HG02840 (cell line): ENCODE data around the gene METTL23.
A peak's percentile ranks its signal among the peaks of the same experiment; 100 is the strongest.

Experiments
- ATAC-seq: cut with Tn5 transposase; IDR thresholded peaks from one replicate; pipeline ENCODE4 v1.9.1; 2021; ENCODE audit warnings: mild to moderate bottlenecking, moderate library complexity, moderate number of reproducible peaks; ENCODE audit not compliant: unreplicated experiment, low FRiP score

The METTL23 gene, protein sequence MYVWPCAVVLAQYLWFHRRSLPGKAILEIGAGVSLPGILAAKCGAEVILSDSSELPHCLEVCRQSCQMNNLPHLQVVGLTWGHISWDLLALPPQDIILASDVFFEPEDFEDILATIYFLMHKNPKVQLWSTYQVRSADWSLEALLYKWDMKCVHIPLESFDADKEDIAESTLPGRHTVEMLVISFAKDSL

DNA sequence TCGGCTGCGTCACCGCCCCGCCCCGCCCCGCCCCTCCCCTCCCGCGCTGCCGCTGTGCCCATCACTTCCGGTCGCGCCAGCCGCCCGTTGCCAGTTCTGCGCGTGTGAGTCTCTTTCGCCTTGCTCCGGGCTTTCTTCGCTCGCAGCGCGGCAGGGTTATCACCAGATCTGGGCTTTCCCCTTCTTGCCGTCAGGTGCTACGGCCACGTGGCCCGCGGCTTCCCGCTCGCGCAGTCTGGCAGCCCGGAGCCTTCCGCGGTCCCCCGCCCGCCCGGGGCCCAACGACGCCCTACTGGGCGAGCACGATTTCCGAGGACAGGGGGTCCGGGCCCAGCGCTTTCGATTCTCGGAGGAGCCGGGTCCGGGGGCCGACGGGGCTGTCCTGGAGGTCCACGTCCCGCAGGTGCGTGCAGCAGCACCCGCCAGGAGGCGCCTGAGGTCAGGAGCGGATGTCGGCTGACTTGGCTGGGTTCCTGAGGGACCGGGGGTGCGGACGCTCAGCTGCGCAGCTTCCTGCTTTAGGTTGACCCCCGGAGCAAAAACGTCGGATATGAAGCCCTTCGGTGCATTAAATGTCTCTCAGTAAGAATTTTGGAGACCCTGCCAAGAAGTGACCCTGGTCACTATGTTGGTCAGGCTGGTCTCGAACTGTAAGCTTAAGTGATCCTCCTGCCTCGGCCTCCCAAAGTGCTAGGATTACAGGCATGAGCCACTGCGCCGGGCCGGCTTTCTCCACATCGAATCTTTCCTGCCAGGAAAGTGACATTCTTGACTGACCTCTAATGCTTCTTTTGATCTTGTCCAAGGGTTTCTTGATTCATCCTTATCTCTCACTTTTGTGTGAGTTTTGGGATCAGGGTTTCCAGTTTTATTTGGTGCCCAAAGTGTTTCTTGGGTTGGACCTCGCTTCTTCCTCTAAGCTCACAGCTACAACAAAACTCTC is at the start of gene METTL23:
TSS of gene METTL23 (plus strand) at position 64 of the 943 bp plus-strand sequence. CDS start 2,872 bp downstream, outside the sequence.
- ATAC-seq = peak; percentile 42

DNA sequence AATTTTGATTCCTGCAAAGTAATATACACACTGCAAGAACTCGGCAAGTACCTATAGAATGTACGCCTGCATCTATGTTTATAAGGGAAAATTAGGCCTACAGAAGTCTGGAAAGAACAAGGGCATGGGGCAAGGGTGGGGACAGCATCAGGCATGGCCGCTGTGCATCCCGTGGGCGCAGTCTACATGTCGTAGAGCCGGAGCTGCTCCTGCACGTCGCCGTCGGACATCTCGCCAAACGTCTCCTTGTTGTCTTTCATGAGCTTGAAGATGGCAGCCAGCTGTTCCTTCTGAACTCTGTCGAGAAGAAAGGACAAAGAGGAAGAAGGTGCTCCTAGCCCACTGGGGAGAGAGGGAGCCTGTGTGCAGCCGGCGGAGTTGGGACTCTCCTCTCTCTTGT is 49.2 kb upstream of the METTL23 start:
- ATAC-seq = no peak

DNA sequence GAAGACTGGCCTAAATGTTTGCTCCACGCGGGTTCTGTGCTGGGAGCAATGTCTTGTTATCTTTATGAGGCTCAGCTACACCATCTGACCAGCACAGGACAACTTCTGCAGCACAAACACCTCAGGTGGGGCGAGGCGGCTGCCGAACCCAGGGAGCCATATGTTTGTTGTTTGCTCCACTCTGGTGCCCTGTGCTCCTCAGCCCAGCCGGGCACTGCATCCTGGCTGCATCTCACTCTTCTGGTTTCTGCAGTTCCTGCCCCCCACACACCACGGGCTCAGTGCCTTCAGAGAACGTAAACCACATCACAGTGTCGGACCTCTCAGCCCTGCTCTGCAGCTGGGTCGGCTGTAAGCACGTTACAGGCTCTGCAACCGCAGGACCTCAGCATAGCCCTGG is 48.3 kb upstream of the METTL23 start:
- no peak for ATAC-seq

DNA sequence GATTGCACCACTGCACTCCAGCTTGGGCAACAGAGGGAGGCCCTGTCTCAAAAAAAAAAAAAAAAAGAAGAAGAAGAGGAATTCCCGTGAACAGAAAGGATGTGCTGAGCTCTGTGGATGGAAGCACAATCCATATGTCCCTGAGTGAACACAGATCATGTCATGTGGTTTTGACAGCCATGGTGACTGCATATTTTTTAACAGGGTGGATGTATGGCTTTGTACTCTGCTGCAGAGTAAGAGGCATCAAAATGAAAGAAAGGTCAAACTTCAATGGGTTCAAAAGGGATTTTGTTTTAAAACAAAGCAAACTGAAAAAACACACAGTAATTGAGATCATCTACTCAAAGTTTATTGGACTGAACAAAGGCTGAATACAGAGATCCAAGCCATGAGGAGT is 47.4 kb upstream of the METTL23 start:
- no peak for ATAC-seq

DNA sequence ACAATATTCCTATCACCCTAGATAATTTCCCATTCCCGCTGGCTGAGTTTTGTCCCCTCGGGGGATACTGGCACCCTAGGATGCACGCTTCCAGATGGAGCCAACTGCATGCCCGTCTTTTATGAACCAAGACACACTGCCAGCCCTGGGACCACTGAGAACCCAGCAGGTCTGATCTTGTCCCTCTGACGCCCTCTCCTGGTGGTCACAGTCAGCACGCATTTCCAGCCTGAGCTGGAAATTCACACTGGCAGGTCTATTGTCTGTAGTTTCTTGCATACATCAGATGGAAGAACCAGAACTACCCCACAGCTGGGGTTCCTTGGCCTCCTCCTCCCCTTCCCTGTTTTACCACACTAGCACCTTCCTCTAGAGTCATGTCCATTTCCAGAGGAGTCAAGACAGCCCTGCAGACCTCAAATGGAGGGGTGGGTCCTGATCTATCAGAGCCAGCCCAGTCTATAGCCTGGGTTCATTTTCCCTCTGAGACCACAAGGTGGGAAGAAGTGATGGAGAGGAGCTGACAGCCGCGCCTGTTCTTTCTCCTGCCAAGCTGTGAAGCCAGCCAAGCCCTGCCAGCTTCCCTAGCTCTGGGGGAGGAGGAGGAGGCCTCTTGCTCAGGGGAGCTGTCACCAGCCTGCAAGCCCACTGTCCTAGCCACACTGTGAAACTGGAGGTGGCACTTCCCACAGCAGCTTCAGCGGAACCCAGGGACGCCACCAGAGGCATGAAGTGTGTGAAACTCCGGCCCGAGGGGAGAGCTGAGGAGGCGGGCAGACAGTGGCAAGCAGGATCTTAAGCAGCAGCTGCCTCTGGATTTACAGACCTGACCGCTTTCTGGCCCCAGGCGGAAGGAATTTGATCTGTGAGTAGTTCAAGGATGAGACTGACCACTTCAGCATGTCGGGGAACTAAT is 45.2 kb upstream of the METTL23 start:
- no peak for ATAC-seq

DNA sequence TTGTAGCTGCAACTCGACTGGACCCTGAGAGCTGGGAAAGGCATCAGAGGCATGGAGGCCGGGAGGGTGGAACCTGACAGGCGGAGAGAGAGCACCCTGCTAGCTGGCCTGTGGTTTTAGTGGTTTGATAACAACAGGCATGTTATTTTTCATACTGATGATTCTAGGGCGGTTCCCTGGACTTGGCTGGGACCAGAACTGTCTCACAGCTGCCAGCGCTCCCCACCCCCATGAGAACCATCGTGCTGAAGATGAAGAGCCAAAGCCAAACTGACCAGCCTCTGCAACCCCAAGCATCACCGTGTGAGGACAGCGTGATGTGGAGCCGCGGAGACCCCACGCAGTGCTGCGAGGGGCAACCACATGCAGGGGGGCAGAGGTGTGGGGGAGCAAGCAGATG is 44.3 kb upstream of the METTL23 start:
- ATAC-seq = no peak

DNA sequence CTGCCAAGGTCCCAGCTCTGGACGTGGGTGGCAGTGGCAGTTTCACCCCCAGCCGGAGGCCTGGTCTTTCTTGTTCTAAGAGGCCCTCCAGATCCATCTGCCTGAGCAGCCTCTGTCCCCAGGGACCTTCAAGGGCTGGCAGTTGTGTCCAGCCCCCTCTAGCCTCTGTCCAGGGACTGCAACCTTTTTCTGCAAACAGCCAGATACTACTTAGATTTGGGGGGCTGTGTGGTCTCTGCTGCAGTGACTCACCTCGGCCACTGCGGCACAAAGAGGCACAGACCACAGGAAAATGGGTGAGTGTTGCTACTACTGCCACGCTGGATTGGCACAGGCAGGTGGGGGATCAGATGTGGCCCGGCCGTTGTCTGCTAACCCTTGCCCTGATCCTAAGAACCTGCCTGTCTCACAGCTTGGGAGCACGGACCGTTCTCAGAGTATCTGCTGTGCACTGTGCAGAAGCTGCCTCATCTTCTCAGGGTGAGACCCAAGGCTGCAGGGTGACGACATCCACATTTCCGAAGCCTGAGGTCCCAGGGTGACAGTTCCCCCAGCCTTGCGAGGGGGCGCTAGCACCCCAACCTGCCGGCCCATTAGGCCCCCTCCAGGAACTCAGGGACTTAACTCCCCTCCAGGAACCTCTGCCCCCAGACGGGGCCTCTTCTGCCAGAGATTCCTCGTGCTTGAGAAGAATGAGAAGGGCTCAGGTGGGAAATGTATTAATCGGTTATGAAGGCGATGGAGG is 43.5 kb upstream of the METTL23 start:
- no peak for ATAC-seq

DNA sequence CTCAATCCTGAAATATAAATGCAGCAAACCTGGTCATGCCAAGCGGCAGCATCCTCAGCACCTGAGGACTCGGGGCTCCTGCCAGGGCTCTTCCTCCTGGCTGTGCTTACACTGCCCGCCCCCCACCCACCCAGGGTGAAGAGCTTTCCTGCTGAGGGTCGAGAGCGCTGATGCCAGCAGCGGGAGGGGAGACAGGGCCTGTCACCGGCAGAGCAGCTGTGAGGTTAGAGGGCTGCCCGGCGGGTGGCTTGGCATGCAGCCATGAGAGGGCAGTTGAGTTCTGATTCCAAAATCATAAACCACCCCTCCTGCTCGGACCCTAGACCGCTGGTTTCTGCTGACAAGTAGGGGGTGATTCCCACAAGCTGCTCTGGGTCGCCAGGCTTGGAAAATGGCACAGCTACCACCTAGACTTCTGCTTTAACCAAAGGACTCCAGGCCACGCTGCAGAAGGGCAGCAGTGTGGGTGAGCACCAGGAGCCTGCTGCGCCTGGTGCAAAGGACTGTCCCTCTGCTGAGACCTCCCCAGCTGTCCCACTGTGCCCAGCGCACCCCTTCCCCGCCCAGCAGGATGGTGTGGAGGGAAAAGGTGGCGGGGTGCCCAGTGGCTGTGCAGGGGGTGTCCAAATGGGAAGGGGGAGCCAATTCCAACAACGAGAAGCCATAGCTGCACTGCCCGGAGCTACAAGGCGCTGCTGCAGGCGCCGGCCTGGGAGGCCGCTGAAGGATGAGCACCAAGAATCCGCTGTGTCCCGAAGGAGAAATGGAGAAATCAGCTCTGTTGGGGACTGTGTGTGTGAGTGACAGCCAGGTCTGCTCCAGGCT is 42.5 kb upstream of the METTL23 start:
- ATAC-seq = no peak

DNA sequence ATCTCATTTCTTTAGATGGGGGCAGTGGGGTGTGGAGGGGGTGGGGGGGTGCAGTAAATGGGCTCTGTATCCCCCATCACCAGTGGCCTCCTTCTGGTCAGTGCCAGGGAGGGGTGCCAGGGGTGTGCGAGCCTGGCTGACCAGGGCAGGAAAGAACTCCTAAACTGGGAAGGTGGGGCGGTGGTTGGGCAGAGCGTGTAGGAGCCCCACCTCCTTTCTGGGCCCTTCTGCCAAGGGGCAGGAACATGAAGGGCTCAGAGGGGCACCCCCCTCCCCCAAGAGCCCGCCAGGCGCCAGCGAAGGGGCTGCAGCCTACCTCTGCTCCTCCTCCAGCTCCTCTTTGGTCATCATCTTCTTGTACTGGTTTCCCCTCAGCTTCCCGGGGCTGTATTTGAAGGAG is 41.9 kb upstream of the METTL23 start:
- ATAC-seq = no peak

DNA sequence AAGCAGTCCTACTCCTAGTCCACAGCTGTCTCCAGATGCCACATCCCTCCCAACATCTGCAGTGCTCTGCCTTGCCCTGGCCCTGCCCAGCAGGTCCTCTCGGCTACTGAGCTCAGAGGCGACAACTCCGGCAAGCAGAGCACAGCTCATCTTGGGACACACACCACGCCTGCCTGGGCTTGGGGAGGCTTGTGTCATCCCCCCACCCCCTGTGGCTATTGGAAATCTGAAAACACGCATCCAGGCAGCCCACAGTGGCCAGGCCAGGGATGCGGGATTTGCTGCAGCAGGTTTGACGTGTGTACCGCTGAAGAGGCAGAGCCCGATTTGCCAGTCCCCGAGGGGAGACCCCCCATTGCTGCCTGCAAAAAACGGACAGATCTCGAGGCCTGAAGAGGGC is 41.3 kb upstream of the METTL23 start:
- ATAC-seq = no peak

DNA sequence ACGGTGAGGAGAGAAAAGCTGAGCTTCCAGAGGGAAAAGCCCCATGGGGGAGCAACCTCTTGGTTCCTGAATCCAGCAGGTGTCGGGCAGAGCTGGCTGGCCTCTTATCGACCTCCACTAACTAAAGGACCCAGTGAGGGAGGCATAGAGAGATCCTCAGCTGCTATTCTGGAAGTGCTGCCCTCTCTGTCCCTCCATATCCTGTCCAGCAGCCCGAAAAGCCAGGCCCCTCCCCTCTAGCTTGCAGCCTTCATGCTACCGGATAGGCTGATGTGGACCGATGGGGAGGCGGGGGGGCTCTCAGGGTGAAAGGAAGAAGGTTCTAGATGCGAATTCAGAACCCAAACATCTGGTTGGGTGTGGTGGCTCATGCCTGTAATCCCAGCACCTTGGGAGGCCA is 40.8 kb upstream of the METTL23 start:
- no peak for ATAC-seq

DNA sequence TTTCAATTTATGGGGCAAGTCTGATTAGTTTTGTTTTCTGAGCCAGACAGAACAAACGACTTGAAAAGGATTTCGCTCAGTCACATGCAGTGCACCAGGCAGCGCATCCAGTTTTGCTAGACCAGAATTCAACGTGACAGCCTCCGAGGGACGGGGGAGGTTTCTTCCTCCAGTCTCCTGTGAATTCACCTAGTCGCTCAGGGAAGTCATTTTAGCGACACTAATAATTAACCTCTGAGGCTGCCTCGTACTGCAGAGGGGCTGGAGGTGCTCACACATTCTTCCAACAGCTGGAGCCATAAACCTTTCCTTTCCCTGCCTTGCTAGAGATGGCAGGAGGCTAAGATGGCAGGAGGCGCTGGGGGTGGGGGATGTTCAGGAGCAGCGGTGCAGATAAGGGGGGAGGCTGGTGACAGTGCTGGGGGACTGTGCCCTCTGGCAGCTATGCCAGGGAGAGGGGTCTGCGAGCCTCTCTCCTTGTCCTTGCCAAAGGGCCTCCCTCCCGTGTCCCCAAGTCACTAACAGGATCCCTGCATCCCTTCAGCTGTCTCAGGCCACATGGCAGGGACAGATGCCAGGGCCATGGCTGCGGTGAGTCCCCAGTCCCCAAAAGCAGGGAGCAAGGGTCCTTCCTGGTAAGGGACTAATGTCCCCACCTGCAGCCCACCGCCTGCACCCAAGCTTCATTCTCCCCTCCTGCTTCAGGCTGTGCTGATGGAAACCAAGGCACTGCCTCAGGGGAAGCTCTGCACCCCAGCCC is 39.9 kb upstream of the METTL23 start:
- ATAC-seq = no peak

DNA sequence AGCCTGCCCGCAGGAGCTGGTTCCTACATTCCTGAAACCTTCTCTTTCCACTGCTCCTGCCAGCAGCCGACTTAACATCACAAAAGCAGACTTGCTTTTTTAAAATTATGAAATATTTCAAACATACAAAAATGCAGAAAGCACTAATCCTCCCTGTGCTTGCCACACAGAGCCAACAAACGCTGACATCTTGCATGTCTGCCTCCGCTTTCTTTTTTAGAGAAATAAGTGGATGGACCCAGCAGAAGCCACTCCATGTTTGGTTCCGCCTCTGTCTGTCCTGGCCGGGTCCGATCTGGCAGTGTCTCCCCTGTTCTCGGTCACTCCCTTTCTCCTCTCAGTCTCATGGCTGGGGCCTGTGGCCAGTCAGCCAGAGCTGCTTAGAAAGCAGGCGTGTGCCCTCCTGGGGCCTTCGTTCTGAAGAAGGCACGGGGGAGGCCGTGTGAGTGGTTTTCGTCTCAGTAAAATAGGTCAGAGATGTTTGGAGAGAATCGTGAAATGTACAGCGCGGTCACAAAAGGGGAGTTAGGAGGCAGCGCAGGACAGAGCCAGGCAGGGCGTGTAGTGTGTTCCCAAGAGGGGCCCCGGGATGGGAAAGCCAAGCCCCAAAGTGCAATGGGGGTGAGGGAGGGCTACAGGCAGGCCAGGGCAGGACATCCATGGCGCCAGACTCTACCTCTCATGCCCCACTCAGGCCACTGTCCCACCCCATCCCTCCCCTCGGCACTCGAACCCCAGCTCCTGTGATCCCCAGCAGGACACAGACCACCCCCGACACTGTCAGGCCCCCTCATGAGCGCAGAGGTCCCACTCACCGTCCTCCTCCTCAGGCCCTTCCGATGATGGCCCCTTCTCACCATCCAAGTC is 39.1 kb upstream of the METTL23 start:
- ATAC-seq = no peak

DNA sequence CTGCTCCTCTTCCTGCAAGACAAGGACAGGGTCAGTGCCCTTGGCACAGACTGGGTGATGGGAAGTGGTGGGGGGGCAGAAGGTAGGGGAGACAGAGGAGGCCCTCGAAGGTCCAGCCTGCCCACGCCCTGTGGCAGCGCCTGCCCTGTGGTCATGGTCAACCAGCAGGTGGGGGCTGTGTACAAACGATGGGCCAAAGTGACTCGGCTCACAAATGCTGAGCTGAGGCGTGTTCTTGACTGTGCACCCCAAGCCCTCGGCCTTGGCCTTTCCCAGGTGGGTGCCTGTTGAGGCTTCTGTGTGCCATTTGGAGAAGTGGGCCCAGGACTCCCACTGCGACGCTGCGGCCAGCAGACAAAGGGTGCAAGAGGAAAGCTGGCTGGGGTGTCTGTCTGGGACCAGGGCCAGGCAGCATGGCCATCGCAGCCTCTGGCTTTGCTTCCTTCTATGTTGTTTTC is 38.4 kb upstream of the METTL23 start:
- ATAC-seq = no peak

DNA sequence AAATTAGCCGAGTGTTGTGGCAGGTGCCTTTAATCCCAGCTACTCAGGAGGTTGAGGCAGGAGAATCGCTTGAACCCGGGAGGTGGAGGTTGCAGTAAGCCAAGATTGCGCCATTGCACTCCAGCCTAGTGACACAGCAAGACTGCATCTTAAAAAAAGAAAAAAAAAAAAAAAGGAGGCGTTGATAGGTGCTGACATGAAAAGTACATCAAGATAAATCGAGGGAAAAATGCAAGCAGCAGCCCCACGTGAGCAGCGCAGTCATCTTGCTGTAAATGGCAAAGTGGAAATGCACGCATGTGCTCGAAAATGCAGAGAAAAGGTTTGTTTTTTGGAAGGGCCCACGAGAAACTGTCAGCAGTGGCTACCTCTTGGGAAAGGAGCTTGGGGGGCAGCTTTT is 36.8 kb upstream of the METTL23 start:
- no peak for ATAC-seq

DNA sequence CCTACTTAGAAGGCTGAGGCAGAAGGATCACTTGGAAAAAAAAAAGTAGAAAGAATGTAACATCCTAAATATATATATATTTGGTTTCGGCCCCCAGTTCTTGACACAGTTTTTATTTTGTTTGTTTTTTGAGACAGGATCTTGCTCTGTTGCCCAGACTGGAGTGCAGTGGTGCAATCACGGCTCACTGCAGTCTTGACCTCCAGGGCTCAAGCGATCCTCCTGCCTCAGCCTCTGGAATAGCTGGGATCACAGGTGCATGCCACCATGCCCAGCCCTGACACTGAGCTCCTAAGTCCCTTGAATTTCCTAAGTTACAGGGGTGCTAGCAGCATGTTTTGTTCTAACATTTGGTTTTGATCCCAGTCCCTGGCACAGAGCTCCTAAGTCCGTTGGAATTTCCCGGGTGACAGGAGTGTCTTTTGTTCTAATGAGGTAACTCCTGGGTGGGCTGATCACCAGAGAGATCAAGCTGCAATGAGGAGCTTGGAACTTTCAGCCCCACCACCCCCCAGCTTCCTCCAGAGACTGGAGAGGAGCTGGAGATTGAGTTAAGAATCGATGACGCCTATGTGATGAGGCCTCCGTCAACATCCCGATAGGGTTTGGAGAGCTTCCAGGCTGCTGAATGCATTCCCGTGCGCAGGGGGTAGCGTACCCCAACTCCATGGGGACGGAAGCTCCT is 35.9 kb upstream of the METTL23 start:
- no peak for ATAC-seq
